GM18858 (cell line): ENCODE measurements around the gene TRAF3.

Source experiments
- ATAC-seq: cut with Tn5 transposase; IDR thresholded peaks from one replicate; pipeline ENCODE4 v1.9.1; 2021; ENCODE audit not compliant: unreplicated experiment

Gene TRAF3

DNA sequence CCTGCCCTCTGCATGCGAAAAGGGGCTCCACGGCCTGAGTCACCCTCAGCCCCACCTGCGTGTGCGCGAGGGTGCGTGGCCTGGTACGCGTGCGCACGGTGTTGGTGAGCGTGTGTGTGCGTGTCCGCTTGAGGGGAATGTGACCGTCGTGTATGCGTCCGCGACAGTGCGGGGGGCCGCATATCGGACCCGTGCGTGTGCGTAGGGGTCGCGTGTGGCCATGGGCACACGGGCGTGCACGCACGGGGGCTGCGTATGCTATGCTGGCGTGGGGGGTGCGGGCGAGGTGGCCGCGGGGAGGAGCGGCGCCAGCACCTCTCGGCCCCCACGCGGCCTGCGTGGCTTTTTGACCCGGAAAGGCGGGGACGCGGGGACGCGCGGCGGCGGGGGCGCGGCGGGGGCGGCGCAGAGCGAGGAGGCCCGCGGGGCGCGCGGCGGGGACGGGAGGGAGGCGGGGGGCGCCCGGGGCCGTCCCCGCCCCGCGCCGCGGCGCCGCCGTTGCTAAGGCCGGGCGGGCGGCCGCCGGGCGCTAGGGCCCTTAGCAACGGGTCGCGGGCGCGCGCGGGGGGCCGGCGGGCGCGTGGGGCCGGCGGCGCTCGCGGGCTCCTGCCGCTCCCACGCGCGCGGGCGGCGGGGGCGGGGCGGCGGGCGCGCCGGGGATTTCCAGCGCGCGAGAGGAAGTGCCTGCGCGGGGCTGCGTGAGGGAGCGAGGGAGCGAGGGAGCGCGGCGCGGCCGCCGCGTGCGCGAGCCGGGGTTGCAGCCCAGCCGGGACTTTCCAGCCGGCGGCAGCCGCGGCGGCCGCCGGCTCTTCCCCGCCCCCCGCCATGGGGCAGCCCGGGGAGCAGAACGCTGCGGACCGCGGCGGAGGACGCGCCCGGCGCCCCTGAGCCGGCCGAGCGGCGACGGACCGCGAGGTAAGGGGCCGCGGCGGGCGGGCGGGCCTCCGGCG lies at the start of gene TRAF3:
TSS of gene TRAF3 (plus strand) at position 689 of the 950 bp plus-strand sequence. CDS start 92,753 bp downstream, outside the sequence.
- ATAC-seq, result peak; percentile 35

DNA sequence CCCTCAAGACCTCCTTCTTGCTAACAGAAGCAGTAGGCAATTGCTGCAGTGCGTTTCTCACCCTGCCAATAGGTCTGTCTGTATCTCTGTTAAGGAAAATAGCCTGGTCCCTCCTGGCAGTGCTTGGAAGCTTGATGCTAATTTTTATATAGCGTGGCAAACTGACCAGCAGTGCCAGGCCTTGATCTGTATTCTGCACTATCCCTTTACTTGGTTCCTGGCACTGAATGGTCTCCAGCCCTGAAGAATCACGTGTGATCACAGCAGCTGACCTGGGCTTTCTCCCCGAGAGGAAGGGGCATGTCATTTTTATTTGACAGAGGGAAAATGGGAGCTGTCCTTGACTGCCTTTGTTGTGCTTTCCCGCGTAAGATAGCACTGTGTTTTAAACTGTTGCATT lies 48.7 kb upstream of the TRAF3 start:
- ATAC-seq, result no peak

GRCh38 chr14:102729268-102729667 lies 48.0 kb upstream of the TRAF3 start:
- no peak for ATAC-seq

GRCh38 chr14:102729825-102730224 lies 47.4 kb upstream of the TRAF3 start:
- ATAC-seq, result no peak

GRCh38 chr14:102731101-102731870 lies 46.0 kb upstream of the TRAF3 start:
- ATAC-seq, result no peak

DNA sequence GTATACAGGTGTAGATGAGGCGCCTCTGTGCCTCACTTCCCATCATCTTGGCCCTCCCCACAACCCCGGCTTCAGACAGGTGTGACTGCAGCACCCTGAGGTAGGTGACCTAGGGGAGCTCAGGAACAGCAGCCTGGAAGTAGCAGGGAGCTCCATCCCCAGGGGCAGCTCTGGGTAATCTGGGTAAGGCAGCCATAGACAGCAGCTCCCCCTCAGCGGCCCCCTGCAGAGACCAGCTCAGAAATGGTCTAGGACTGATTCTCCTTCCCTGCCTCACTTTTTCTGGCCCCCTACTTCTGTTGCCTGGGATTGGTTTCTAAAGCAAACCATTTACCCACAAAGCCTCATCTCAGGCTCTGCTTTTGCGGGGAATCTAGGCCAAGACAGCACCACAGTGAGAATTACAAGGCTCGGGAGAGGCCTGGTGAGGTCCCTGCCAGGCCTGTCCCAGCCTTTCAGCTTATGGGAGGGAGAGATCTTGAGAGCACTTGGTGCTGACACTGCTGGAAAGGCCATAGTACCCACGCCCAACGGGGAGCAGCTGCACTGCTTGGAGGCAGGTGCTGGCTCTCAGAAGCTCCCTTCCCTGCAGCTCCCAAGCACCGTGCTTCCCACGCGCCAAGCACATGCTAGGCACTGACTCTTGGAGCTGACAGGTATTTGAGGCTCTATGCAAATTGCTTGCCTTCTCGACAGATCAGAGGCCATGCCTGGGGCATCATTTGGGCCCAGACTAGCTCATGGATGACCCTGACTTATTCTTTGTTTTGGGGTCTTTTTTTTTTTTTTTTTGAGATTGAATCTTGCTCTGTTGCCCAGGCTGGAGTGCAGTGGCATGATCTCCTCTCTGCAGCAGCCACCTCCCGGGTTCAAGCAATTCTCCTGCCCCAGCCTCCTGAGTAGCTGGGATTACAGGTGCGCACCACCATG lies 45.1 kb upstream of the TRAF3 start:
- no peak for ATAC-seq

DNA sequence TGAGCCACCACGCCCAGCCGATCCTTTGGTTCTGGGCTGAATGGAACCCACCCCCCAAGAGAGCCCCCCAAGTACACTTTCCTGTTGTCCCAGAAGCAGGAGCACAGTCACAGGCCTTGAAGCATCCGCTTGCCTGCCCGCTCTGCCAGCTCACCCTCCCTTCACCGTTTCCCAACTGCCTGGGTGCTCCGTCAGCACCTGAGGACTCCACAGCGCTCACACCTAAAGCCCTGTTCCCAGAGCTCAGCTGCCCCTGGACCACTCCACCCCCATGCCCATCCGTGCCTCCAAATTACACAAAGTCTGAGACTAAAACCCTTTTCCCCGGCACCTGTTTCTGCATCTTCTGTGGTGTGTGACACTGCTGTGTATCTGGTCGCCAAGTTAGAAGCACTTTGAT lies 44.3 kb upstream of the TRAF3 start:
- ATAC-seq, result no peak

GRCh38 chr14:102733326-102733725 lies 43.9 kb upstream of the TRAF3 start:
- no peak for ATAC-seq

DNA sequence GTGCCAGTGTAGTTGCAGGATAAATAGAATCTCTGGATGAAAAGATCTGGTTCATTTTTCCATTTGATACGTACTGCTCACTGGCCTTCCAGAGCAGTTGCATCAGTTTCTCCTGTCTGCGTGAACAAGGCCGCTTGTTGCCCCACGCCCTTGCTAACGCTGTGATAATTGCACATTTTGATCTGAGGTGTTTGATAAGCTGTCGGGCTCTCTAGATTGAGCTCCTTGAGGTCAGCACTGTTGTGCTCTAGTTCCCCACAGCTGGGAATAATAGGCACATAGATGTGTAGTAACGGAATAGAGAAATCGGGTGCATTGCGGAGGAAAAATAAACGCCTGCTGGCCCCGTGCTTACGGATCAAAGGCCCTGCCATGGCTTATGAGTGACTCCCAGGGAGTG lies 42.8 kb upstream of the TRAF3 start:
- ATAC-seq, result no peak

GRCh38 chr14:102736956-102737355 lies 40.3 kb upstream of the TRAF3 start:
- ATAC-seq, result no peak

- no peak for ATAC-seq
These were observed 39.6 kb upstream of the TRAF3 start for GRCh38 chr14:102737402-102738372.

GRCh38 chr14:102738373-102739189 lies 38.7 kb upstream of the TRAF3 start:
- no peak for ATAC-seq

GRCh38 chr14:102739190-102739469 lies 38.1 kb upstream of the TRAF3 start:
- no peak for ATAC-seq

GRCh38 chr14:102746634-102747438 lies 30.4 kb upstream of the TRAF3 start:
- ATAC-seq, result no peak

DNA sequence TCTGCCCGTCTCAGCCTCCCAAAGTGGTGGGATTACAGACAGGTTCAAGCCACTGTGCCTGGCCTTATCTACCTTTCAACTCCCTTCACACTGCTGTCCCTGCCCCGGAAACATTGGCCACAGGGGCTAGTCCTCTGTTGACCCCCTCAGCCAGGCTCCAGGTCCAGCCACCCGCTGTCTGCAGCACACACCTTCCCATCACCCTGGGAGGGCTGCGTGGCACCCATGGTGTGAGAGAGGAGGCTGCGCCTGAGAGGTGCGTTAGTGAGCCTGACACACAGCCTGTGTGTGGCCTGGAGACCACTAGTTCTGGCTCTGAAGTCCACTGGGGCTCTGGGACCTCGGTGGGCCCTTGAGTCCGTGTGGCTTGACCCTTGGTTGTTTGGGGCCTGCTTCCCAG lies 28.4 kb upstream of the TRAF3 start:
- ATAC-seq, result no peak

GRCh38 chr14:102749393-102750305 lies 27.6 kb upstream of the TRAF3 start:
- ATAC-seq, result no peak

- no peak for ATAC-seq
These were observed 26.9 kb upstream of the TRAF3 start for GRCh38 chr14:102750376-102750775.
